HK-2 (cell line): ENCODE data around the gene ZC2HC1B.

Experiments
- DNase-seq: peaks from one replicate; pipeline ENCODE4 v3.0.0-alpha.2; 2018; ENCODE audit not compliant: unreplicated experiment

Gene ZC2HC1B

GRCh38 chr6:143961886-143962878, 97.9 kb downstream of the ZC2HC1B start:
- DNase-seq: no peak

- DNase-seq: no peak
Measured at GRCh38 chr6:143963158-143963919, 99.1 kb downstream of the ZC2HC1B start.

GRCh38 chr6:143964674-143965081, 100.4 kb downstream of the ZC2HC1B start:
- DNase-seq: no peak

GRCh38 chr6:143965503-143966171, 101.4 kb downstream of the ZC2HC1B start:
- no peak for DNase-seq

GRCh38 chr6:143966312-143966711, 102.0 kb downstream of the ZC2HC1B start:
- no peak for DNase-seq

GRCh38 chr6:143967706-143968376, 103.6 kb downstream of the ZC2HC1B start:
- DNase-seq: no peak

GRCh38 chr6:143969077-143969476, 104.8 kb downstream of the ZC2HC1B start:
- DNase-seq: no peak

GRCh38 chr6:143970456-143971218, 106.4 kb downstream of the ZC2HC1B start:
- DNase-seq: no peak

- DNase-seq: no peak
Measured at GRCh38 chr6:143971482-143972205, 107.4 kb downstream of the ZC2HC1B start.

- no peak for DNase-seq
Measured at GRCh38 chr6:143973097-143973966, 109.1 kb downstream of the ZC2HC1B start.

GRCh38 chr6:143974089-143974488, 109.8 kb downstream of the ZC2HC1B start:
- DNase-seq: no peak

GRCh38 chr6:143976806-143977349, 112.6 kb downstream of the ZC2HC1B start:
- no peak for DNase-seq

GRCh38 chr6:143980921-143981320, 116.6 kb downstream of the ZC2HC1B start:
- DNase-seq: no peak

GRCh38 chr6:143982968-143983367, 118.7 kb downstream of the ZC2HC1B start:
- DNase-seq: no peak

- no peak for DNase-seq
Measured at GRCh38 chr6:143984666-143985065, 120.4 kb downstream of the ZC2HC1B start.

- no peak for DNase-seq
Measured at GRCh38 chr6:143986463-143987065, 122.3 kb downstream of the ZC2HC1B start.
